GM18498 (cell line): ENCODE results near the gene TOMM40L.

ENCODE experiments used
- ATAC-seq: cut with Tn5 transposase; IDR thresholded peaks from one replicate; pipeline ENCODE4 v1.9.1; 2021; ENCODE audit warnings: mild to moderate bottlenecking, moderate library complexity; ENCODE audit not compliant: unreplicated experiment

Gene TOMM40L

DNA sequence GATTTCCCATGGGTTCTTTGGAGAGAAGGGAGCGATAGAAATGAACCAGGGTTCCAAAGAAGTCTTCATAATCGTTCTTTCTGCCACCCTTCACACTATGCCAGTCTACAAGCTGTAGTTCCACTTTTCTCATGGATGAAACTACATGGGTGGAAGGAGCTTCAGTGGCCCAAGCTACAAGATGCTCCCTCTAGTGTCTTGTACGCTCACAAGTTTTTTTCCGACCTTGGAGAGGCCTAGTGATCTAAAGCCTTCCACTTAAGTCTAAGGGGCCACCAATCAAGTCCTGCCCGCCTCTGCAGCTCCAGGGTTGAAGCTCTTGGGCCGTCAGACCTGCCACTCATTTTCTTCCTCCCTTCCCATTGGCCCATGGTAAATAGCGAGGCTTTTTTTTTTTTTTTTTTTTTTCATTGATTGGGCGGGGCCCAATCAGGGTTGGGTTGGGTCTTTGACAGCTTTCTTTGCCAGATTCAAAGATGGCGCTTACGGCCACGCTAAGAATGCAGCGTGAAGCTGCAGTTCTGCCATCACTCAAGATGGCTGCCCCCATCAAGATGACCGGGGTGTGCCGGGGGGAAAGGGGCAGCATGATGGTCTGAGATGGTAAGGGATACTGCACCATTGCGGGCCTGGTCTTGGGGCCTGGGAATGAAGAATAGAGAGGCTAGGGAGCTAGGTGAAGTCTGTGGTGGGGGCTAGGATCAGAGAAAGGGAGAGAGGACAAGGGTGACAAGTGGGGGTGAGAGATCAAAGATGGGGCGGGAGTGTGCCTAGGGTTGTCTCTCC, at the start of gene TOMM40L:
TOMM40L (plus strand) TSS at position 527 of the 786 bp plus-strand sequence. CDS start 430 bp downstream, outside the sequence.
- peak; percentile 95 for ATAC-seq

DNA sequence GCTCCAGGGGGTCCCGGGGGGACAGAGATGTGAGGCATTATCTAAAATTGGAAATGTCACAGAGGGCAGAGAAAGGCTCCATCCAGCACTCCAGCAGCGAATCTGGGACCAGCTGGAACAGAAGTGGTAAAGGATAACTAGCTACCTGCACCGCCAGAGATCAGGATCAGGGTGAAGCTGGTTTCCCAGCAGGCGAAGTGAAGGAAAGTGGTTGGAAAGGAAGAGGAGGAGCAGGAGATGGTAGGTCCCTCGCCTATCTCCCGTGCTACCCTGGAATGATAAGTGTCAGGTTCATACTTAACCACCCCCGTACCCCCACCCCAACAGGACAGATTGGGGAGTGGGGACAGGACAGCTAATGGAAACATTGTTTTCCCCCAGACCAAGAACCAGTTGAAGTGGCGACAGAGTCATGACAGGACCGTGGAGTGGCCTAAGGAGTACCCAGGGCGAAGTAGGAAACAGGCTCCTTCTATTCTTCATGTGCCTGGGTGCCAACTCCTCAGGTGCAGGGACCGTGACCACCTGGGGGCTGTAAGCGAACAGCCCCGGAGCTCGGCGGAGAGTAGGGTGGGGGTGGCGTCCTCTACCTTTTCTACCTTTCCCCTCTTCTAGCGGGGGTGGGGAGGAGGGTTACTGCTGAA, 49.3 kb upstream of the TOMM40L start:
- no peak for ATAC-seq

DNA sequence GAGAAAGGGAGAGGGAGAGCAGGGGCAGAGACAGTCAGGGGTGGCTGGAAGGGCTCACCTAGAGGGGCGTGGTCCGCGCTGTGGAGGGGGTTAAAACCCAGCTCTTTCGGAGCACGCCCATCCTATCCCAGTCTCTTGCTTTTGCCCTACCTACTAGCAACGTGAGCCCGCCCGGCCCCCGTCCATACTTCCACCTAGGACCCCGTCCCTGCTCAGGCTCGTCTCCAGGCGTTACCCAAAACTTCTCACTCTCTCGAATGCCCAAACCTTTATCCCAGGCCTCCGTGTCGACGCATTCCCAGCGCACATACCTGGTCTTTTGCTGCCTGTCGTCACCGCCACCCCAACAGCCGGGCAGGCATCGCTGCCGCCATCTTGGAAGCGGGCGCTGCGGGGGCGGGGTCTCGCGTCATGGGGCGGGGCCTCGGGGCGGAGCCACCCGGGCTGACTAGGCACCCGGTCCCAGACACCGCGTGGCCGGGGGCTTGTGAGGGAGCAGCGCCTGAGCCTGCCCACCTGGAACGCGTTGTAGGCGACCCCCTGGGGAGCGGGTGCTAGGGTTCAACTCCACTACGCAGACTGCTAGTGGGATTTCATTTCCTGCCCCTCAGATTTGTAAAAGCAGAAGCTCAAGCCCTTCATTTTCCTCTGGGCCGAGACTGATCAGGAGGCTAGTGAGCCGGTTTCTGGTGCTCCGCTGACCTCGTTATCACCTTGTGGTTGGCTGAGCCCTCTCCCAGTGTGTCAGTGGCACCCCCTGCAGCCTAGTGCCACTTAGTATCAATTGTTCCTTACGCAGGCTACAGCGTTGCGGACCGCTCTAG, 48.5 kb upstream of the TOMM40L start, which contains the start of gene B4GALT3:
B4GALT3 (minus strand) TSS at position 396 of the 824 bp plus-strand sequence. CDS start 1,447 bp downstream, outside the sequence.
- ATAC-seq: peak; percentile 82

DNA sequence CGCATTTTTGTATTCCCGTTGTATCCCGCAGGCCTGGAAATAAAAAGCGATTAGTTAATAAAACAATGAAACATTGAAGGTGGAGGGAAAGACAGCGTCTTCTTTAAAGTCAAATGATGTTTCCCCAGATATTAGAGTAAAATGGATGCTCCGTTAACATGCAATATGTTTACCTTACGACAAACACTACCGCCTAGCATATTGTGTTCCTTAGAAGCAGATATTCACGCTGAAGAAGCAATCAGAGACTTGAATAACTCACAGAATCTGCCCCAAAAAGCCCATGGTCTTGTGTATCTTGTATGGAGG, 48.0 kb upstream of the TOMM40L start:
- no peak for ATAC-seq

DNA sequence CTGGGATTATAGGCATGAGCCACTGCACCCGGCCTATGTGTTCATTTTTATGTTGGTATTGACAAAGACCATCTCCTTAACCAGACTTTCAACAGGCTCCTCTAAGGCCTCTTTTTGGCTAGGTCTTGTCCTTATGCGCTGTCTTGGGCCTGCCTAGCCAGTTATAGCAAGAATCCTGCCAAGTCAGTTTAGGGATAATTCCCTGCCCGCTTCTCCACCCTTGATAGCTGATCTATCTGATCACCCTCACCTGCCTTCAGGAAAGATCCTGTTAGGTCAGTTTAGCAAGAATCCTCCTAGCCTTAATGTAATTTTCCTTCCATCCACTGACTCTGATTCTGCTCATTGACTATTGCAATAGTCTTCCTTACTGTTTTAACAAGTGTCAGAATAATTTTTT, 46.2 kb upstream of the TOMM40L start:
- ATAC-seq: no peak

DNA sequence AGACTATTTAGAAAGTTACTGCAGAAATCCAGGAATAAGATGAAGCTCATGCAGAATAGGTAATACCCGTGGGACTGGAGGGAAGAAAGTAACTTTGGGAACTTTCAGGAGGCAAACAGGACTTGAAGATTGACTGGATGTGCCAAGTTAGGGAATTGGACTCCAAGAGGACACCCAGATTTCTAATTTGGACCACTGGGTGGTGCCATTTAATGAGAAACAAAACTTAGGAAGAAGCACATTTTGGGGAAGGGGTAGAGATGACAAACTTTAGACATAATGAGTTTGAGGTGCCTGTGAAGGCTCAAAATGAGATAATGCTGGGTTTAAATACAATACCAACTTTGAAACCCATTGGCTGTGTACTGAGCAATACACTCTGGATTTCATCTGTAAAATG, 45.2 kb upstream of the TOMM40L start:
- no peak for ATAC-seq

DNA sequence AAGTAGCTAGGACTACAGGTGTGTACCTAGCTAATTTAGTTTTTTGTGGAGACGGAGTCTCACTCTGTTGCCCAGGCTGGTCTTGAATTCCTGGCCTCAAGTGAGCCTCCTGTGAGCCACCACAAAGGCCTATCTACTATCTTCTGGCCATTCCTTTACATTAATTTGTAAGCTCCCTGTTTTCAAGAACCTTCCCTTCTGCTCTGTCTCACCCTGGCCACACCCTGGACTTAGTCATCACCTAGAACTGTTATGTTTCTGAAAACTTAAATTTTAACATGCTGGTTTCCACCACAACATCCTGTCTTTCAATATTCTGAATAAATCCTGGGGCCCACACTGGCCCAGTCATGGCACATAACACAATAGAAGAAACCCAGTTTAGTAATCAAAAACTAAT, 43.6 kb upstream of the TOMM40L start:
- ATAC-seq: peak; percentile 44

DNA sequence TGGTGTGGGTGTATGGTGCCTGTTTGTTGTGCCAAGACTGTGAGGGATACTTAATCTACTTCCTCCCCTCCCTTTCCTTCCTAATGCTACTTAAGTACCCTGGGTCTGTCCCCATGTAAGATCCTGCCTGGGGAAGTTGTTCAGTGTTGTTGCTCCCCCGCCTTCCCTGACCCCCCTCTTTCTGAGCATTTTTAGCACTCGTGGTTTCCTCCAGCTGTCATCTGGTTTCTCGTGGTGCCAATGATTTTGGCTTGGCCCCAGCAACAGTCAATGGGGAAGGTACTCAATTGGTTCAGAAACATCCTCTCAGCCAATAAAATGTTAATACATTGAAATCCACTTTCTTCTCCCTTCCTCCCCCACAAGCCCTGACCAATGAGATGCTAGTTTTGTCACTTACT, 40.6 kb upstream of the TOMM40L start:
- peak; percentile 64 for ATAC-seq

DNA sequence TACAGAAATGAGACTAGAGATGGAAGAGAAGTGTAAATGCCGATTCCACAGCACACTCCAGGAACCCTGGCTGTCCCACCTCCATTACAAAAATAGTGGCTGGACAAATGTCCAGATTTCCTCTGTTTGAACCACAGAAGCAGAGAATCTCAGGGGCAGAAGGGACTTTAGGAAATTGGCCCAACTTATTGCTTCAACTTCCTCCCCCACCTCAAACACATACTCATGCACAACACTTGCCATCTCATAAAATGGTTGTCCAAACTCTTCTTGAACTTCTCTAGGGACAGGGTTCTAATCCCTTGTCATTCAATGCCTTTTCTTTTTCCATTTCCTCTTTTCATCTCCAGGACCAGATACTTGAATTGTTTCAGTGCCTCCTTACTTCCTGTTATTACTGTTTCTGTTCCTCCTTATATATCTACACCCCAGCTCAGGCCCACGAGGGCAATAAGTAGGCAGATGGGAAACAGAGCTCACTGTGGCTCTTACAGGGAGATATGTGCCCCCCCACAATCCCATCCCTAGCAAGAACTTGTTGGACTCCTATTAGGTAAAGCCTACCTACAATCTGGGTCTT, 40.0 kb upstream of the TOMM40L start:
- peak; percentile 28 for ATAC-seq

DNA sequence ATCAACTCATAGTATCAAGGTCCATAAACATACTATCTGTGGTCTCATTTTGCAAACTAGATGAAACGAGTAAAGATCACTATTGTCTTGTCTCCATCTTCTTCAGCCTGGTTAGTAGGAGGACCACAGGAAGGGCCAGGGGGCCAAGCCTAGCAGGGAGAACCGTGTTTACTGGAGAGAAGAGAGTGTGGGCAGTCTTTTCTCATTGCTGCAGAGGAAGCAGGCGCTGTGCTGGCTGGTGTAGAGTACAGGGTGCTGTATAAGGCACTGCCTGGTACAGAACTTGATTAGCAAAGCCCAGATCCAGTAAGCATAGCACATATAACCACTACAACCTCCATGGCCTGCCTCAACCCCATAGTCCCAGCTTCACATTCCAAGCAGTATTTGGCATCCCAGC, 38.5 kb upstream of the TOMM40L start:
- no peak for ATAC-seq

DNA sequence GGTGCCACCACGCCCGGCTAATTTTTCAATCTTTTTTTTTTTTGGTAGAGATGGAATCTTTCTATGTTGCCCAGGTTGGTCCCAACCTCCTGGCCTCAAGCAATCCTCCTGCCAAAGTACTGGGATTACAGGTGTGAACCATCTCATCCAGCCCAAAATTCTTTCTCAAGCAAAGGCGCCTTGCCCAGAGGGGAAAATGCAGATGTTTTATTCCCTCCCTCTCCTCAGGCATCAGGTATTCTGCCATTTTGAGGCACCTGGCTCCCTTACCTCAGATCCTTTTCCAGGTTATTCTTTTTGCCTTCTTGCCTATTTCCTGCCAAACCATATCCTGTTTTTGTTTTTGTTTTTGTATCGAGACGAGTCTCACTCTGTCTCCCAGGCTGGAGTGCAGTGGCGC, 37.5 kb upstream of the TOMM40L start:
- no peak for ATAC-seq

DNA sequence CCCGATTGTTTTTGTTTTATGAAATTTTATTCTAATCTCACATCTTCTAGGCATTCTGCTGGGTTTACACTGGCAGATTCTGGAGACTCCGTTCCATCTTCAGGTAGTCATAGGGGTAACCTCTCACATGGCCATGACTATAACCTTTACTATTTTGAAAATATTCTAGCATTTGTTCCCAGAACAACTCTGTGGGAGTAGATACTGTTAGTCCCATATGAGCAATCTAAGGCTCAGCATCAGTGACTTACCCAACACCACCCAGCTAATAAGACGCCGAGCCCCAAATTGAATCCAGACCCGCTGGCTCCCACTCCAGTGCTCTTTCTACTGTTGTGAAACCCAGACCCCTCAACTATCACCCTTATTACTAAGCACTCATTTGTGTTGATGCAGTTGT, 36.8 kb upstream of the TOMM40L start:
- no peak for ATAC-seq

DNA sequence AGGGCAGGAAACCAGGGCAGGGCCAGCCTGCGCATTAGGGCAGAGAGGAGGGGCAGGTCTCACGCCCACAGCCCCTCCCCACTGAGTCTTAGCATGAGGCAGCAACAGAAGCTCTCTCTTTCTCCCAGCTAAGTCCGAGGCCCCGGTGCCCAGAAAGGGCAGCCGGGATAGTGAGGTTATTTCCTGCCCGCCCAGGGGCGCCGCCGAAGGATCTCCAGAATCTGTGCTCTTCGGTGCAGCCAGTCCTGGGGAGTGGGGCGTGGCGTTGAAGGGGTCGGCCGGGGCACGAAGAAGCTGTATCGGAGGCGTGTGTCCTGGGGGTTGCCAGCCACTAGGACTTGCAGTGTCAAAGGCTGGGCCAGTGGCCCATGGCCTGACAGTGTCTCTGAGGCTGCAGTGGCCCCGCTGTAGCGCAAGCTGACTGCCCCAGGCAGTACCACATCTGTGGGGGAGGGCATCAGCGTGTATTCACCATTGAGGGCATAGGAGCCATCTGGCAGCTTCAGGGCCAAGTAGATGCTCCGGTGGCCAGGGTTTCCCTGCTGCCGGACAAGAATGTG, 34.8 kb upstream of the TOMM40L start:
- no peak for ATAC-seq

DNA sequence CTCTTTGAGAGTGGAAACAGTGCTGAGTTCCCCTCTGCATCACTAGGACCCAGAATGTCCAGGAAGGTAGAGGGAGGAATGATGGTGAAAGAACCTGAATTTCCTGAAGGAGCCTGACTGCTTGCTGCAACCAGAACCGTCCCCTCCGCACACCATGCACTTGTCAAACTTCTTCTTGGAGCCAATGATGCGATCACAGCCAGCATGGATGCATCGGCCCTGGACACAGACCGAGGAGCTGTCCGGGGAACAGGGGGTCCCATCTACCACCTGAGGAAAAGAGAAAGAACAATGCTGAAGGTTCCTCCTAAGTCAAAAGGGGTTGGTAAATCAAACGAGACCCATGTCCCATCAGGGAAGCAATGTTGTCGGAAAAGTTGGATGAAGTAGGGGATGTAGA, 33.9 kb upstream of the TOMM40L start:
- no peak for ATAC-seq

DNA sequence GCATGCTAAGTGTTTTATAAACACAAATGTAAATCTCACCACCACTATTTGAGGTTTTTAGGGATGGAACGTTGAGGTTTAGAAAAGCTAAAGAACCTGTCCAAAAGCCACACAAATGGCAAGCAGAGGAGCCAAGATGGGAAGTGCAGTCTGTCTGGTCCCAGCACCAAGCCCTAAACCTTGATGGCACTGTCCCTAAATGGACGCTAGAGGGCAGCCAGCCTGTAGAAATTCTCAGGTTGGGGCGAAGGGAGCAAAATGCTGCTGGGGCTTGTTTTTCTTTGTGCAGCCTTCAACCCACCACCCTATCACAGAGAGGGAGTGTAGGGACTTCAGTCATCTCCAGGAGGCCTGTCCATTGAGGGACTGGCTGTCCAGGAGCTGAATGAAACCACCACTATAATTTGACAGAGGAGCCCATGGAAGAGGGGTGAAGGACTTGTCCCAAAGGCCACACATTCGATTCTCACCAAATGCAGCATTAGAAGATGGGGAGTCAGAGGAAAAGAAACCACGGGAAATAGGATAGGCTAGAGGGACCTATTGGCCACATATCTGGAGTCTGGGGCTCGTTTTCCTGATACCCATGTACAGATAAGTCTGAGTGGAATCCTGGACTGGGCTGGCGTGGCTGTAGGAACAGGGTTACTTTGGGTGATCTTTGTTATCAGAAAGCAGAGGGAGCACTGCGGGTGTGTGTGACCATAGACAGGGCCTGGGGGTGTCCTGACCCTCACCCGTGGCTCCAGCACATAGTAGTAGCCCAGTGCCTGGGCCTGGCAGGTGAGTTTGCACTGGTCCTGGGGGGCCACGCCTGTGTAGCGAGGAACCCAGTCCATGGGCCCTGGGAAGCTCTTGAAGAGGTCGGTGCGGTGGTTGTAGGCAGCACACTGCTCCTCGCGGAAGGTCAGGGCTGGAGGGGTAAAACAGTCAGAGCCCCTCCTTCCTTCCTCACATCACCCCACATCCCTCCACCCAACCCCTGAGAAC, 33.1 kb upstream of the TOMM40L start:
- peak; percentile 76 for ATAC-seq

DNA sequence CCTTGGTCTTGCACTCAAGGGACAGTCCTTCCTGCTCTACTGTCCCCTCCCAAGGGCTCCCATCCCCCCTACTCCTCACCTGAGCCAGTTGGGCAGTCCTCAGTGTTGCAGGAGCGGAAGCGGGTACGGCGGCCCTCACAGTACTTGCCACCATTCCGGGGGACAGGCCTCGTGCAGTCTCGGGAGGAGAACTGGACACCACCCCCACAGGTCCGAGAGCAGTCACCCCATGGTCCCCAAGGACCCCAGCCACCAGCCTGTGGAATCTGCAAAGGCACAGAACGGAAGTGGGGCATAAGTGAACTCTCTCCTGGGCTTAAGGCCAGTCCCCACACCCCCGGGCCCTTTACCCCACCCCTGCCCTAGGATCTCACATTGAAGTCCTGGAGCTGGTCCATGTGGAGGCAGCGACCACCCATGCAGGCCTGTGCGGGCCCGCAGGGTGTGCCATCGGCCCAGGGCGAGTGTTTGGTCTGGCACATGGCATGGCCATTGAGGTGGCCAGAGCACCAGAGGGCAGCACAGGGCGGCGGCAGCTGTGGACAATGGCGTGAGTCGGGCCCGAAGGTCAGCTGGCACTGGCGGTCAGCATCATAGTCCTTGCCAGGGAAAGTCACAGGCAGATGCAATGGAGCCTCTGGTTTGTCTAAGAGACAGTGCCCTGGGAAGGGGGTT, 32.2 kb upstream of the TOMM40L start:
- ATAC-seq: no peak

DNA sequence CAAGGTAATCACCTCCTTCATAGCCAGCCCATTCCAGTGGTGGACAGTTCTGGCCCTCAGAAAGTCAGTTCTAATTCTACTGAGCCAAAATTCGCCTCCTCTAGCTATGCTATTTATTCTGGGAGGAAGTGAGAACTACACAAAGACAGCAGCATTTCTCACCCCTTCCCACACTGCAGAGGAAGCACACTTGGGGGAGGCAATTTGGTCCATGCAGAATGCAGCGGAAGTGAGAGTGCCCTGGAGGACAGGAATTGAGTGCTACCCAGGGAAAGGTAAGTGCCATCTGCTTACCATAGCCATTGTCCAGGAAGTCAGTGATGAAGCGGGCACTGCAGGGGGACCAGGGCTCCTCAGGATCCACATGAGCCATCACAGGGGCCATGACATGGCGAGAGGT, 30.7 kb upstream of the TOMM40L start:
- ATAC-seq: peak; percentile 52

DNA sequence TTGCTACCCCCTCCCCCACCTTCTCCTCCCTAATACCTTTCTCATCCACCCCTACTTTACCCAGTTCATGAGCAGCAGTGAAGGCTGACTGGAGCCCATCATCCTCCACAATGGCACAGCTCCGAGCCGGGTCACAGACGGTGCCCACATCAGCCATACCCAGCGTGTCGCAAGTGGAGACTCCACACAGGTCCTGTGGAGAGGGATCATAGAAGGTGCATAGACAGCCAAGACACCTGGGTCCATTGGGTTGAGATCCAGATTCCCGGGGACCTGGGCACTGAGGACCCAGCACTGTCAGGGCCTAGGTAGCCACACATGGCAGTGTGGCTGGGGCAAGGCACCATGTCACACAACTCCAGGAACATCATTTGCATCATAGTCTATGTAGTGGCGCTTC, 29.7 kb upstream of the TOMM40L start:
- ATAC-seq: no peak
